ENCODE results near the gene WWOX.

WWOX gene

GRCh38 chr16:78448658-78449271 lies 349.3 kb downstream of the WWOX start:
- no peak for FAIRE-seq
- no peak for DNase-seq (ENCODE audit: insufficient read length, low spot score)

DNA sequence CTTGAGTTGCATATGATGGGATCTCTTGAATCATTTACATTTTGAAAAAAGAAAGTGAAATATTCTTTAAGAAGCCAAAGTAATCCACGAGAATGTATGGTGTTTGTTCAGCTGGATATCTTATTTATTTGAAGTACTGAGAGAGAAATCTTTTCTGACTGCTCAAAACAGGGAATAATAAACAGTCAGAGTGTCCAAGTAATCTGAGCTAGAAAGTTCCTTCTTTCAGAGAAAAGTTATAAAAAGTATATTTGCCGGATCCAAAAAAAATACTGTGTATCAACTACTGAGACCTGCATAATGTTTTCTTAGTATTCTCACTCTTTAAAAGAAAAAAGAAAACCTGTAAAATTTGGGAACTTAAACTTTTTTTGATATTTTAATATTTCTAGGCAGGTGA lies 350.8 kb downstream of the WWOX start:
- FAIRE-seq = no peak
- no peak for DNase-seq (ENCODE audit: insufficient read length, low spot score)

- FAIRE-seq (no peak), DNase-seq (ENCODE audit: insufficient read length, low spot score) (no peak)
Measured at GRCh38 chr16:78452025-78452555, 352.6 kb downstream of the WWOX start.

- no peak for FAIRE-seq
Measured at GRCh38 chr16:78455861-78456260, 356.4 kb downstream of the WWOX start.

GRCh38 chr16:78458588-78458987 lies 359.1 kb downstream of the WWOX start:
- DNase-seq (ENCODE audit: insufficient read length, low spot score) (no peak), FAIRE-seq (no peak)

More at GRCh38 chr16:78455861-78456260, 356.4 kb downstream of the WWOX start:
- DNase-seq (ENCODE audit: insufficient read length, low spot score) = no peak

- FAIRE-seq = no peak
- DNase-seq (ENCODE audit: insufficient read length, low spot score) = no peak
Measured at GRCh38 chr16:78460428-78460827, 361.0 kb downstream of the WWOX start.

GRCh38 chr16:78461087-78461486 lies 361.6 kb downstream of the WWOX start:
- FAIRE-seq = no peak
- DNase-seq (ENCODE audit: insufficient read length, low spot score) = no peak

GRCh38 chr16:78461496-78462287 lies 362.2 kb downstream of the WWOX start:
- FAIRE-seq (peak; percentile 13), DNase-seq (ENCODE audit: insufficient read length, low spot score) (no peak)

GRCh38 chr16:78462288-78463208 lies 363.1 kb downstream of the WWOX start:
- DNase-seq (ENCODE audit: insufficient read length, low spot score) = no peak
- FAIRE-seq = no peak

GRCh38 chr16:78463591-78463990 lies 364.1 kb downstream of the WWOX start:
- FAIRE-seq = no peak
- DNase-seq (ENCODE audit: insufficient read length, low spot score) = no peak

DNA sequence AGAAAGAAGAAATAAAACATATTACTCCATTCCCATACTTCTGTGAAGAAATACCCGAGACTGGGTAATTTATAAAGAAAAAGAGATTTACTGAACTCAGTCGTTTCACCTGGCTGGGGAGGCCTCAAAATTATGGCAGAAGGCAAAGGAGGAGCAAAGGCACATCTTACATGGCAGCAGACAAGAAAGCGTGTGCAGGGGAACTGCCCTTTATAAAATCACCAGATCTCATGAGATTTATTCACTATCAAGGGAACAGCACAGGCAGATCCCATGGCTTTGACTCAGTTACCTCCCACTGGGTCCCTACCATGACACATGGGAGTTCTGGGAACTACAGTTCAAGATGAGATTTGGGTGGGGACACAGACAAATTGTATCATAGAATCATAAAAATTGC lies 365.4 kb downstream of the WWOX start:
- FAIRE-seq = no peak
- no peak for DNase-seq (ENCODE audit: insufficient read length, low spot score)

GRCh38 chr16:78465730-78466129 lies 366.3 kb downstream of the WWOX start:
- DNase-seq (ENCODE audit: insufficient read length, low spot score) (no peak), FAIRE-seq (no peak)

DNA sequence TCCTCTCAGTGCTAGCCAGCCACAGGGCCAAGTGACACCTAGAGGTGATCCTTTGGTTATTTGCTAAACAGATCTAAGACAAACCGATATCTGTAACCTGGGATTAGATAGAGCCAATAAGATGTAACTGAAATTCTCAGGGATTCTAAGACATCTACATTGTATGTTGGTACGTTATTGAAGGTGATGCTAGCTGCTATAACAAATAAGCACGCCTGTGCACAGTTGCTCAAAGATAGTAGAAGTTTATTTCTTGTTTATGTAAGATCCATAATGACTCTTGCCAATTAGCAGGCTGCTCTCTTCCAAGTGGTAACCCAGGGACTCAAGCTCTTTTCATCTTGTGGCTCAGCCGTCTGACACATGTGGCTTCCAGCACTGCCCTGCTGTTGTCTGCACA lies 370.3 kb downstream of the WWOX start:
- FAIRE-seq (no peak), DNase-seq (ENCODE audit: insufficient read length, low spot score) (no peak)

DNA sequence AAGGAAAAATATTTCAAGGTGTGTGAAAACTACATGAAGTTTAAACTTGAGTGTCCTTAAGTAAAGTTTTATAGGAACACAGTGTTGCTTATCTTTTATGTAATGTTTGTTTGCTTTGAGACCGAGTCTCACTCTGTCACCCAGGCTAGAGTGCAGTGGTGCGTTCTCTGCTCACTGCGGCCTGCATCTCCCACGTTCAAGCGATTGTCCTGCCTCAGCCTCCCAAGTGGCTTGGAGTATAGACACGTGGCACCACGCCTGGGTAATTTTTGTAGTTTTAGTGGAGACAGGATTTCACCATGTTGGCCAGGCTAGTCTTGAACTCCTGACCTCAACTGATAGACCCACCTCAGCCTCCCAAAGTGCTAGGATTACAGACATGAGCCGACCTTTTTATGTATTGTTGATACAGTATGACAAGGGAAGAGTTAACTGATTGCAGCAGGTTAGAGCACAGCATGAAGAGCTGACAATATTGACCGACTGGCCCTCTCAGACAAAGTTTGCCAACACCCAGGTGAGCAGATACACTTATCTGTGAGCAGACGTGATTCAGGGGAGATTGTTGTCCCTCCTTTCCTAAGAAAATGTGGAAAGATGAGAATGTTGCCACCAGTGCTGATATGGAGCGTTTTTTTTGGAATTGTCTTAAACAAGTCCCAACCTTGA lies 373.7 kb downstream of the WWOX start:
- FAIRE-seq = no peak
- DNase-seq (ENCODE audit: insufficient read length, low spot score) = no peak

DNA sequence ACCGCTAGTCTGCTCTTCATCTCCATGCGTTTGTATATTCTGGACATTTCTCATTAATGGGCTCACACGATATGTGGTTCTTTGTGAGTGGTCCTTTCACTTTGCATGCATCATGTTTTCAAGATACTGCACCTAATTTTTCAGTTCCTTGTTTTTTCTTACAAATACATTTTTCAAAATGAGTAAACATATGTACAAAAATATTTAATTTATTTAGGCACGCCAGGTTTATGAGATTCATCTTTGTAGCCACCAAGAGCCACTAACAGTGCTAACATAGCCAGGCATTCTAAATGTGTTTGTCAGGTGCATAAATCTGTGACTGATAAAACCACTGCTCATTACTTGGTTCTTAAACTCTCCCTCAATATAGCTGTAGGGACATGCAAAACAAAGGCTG lies 375.3 kb downstream of the WWOX start:
- no peak for DNase-seq (ENCODE audit: insufficient read length, low spot score)
- no peak for FAIRE-seq

GRCh38 chr16:78476615-78477014 lies 377.2 kb downstream of the WWOX start:
- no peak for DNase-seq (ENCODE audit: insufficient read length, low spot score)
- no peak for FAIRE-seq

GRCh38 chr16:78478267-78478861 lies 378.9 kb downstream of the WWOX start:
- FAIRE-seq = no peak
- no peak for DNase-seq (ENCODE audit: insufficient read length, low spot score)

DNA sequence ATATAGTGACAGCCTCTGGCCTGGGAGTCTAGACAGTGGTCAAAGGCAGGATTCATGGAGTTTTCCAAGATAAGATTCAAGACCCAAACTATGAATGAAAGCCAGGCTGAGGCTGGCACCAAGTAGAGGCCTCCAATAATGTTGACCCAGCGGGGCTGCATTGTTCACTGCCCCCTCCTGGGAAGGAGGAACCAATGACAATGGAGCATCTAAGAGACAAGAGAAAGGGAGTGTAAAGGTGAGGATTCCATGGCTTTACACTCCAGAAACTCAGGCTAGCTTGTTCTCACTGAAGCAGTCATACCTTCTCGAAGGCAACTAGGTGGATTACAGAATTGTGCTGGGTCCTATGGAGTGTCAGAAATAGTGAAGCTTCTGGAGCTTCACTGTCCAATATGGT lies 380.3 kb downstream of the WWOX start:
- DNase-seq (ENCODE audit: insufficient read length, low spot score) (no peak), FAIRE-seq (no peak)

GRCh38 chr16:78480588-78480987 lies 381.1 kb downstream of the WWOX start:
- no peak for DNase-seq (ENCODE audit: insufficient read length, low spot score)
- no peak for FAIRE-seq

Data from HTR-8/SVneo (cell line).